HFF-Myc (cell line): ENCODE measurements around the gene OR2S2.

Experiments
- DNase-seq: peaks from one replicate; pipeline ENCODE4 v3.0.0-alpha.2; 2011; ENCODE audit warnings: low read depth; ENCODE audit errors: extremely low read depth
- H3K4me3 ChIP-seq: replicated peaks from 2 replicates; pipeline ENCODE4 v1.5.1; 2011; ENCODE audit warnings: low read depth, mild to moderate bottlenecking, control low read depth, low read length
- TF ChIP-seq, protein P1 (sequence below): IDR thresholded peaks from 2 replicates; pipeline ENCODE4 v1.5.1; 2012; ENCODE audit warnings: mild to moderate bottlenecking, low read depth, low read length, control low read depth; ENCODE audit errors: missing control alignments

The OR2S2 gene

DNA sequence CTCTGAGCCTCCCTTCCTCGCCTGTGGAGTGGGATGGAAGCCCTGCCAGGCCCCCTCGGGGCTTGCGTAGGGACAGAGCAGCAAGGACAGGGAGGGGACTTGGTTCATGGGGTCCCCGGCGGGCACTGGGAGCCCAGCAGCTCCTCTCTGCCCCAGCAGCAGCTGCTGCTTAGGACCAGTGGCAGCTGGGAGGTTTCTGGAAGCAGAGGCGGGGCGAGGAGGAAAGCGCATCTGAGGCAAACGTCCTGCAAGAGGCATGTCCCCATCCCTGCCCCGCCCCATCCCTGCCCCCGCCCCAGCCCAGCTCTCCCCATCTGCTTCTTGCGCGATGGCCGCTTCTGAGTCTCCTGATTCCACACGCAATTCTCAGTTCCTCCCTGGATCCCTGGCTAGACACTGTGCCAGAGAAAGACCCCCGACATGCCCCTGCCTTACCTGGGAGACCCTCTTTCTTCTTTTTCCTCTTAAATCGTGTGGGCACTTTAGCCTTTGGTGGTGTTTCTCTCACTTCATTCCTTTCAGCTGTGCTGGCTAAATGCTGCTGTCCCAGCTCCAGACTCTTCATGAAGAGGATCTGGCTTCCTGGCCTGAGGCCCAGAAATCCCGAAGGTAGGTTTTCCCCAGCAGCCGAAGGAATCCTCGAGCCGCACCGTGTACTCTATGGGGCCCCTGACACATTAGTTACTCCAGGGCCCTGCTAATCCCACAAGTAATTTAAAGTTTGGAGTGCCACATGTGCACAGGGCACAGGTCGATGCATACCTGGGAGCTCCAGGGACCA is 4.4 kb upstream of the OR2S2 start:
- DNase-seq = no peak
- TF ChIP-seq, protein P1, sequence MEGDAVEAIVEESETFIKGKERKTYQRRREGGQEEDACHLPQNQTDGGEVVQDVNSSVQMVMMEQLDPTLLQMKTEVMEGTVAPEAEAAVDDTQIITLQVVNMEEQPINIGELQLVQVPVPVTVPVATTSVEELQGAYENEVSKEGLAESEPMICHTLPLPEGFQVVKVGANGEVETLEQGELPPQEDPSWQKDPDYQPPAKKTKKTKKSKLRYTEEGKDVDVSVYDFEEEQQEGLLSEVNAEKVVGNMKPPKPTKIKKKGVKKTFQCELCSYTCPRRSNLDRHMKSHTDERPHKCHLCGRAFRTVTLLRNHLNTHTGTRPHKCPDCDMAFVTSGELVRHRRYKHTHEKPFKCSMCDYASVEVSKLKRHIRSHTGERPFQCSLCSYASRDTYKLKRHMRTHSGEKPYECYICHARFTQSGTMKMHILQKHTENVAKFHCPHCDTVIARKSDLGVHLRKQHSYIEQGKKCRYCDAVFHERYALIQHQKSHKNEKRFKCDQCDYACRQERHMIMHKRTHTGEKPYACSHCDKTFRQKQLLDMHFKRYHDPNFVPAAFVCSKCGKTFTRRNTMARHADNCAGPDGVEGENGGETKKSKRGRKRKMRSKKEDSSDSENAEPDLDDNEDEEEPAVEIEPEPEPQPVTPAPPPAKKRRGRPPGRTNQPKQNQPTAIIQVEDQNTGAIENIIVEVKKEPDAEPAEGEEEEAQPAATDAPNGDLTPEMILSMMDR = no peak
- peak overlapping the region; percentile 10; the same call in 1 of the 2 replicates for H3K4me3 ChIP-seq

DNA sequence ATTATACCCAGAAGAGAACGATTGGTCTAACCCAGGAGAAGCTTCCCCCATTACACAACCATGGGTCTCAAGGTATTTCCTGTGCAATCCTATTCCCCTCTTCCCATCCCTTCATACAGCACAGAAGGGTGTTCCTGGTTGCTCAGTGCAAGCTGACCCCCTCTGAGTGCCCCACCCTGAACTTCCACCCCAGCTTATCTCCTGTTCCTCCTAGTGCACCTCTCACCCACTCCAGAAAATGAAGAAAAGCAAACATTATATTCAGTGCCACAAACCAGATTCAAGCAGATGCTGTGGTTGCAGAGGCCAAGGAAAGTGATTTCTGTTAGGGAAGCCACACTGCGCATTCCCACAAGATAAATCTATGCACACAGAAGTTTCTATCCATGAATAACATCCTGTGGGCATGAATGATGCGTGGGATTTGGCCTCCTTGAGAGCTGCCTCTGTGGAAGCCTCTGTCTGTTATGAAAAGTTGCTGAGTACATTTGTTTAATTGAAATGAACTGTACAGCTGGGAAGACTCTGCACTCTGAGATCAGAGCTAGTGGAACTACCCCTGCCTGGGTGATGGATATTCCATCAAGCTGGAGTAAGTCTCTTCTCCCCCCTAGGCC is 2.2 kb upstream of the OR2S2 start:
- no peak for DNase-seq
- H3K4me3 ChIP-seq = no peak overlapping the region
- TF ChIP-seq, protein P1 = no peak

DNA sequence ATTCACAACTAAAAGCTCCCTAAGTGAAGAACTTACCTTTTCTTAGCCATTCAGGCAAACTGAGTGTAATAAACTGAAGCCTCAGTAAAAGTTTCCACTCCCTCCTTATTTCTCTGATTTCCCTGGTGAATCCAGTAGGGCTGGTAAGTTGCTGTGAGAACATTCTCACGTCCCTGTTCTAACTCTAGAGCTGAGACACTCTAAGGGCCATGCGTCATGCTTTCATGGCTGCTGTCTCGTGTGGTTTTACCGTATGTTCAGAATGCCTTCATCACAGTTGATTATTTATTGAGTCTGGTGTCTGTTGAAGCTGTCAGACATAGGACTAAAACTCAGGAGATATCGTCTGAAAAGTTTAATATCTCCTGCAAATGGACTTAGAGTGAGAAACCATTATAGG is 1.3 kb downstream of the OR2S2 start:
- TF ChIP-seq, protein P1 = no peak
- no peak for DNase-seq
- no peak overlapping the region for H3K4me3 ChIP-seq

DNA sequence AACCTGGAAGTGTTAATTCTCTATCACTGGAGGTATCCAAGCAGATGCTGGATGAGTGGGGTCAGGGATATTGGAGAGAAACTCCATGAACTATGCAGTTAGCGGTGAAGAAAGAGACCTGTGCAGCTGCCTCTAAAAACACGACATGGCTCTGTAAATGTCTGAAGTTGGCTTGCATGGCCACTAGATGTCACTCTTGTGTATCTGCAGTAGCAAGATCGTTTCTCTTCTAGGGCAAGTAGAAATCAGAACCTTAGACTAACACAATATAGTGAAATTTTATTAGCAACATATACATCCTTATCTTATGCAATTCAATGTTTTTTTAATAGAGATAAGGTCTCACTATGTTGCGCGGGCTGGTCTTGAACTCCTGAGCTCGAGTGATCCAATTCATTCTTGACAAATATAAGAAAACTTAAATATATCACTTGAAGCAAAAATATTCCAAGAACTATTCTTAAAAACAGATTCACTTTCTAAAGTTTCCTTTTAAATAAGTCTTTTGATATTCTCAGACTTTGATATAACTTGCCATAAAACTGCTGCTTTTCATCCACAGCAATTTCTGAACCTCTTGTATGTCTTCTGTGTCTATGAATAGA is 2.9 kb downstream of the OR2S2 start:
- peak; percentile 74 for DNase-seq
- TF ChIP-seq, protein P1 = peak; percentile 85
- H3K4me3 ChIP-seq = no peak overlapping the region

DNA sequence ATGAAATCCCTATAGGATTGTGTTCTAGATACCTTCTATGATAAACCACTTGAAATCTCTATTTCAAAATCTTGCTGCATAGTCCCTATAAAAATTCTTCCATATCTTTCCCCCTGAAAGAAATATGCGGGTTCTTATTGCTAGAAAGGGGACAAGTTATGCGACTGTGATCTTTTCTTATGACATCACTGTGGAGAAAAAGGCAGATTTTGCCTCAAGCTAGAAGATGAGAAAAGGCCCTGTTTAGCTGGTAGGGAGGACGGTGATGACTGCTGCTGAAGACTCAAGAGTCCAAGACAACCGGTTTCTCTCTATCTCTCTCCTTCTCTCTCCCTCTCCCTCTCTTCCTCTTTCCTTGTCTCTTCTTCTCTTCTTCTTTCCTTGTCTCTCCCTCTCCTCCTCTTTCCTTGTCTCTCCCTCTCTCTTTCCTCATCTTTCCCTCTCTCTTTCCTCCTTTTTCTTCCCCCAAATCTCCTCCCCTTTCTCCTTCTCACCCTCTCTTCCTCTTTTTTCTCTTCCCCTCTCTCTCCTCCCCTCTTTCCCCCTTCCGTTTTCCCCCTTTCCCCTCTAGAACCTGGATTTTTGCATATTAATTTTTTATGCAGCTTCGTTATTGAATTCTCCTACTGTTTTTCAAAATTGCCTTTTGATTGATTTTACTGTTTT is 5.3 kb downstream of the OR2S2 start:
- TF ChIP-seq, protein P1 = no peak
- no peak overlapping the region for H3K4me3 ChIP-seq
- no peak for DNase-seq

DNA sequence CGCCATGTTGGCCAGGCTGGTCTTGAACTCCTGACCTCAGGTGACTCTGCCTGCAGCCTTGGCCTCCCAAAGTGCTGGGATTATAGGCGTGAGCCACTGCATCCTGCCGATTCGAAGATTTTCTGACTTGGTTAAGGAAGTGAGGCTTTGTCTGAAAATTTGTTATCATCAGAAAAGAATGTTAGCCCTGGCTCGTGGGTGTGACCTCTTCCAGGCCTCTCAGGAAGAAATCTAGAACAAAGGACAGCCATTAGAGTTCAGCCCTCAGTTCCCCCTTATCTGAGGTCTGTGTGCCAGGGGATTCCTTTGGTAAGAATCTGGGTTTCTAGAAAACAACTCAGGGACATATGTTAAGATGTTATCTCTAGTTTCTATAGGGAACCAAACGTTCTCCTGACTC is 6.2 kb downstream of the OR2S2 start:
- DNase-seq = no peak
- TF ChIP-seq, protein P1 = no peak
- H3K4me3 ChIP-seq = no peak overlapping the region
